Measurements from ENCODE around the gene INKA1. TPM values are rescaled to one million over a fixed set of nuclear protein-coding genes. Genes with fewer than 3 reads are reported as not detected.

The INKA1 gene
- total RNA-seq, 1 experiment from 2014 or later, result 1.4 TPM

DNA sequence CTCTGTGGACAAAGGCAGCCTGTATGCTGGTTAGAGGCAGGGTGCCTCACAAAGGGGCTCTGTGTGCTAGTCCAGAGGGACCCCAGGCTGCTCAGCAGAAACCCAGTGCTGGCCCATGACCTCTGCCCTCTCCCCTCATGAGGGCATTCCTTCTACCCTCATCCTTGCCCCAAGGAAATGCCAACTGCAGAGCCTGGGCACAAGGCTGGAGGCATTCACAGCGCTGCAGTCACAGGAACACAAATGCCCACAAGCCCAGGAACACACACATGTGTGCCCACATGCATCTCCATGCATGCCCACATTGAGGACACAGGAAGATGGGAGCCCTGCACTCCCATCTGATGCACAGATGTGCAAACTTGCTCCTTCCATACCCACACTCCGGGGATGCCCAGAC is 3.8 kb downstream of the INKA1 start:
- no peak overlapping the region for H4K5ac ChIP-seq (ENCODE audit: insufficient read length, low read depth, low read length)
- H3K9me3 Mint-ChIP-seq, result no peaks in the 10 kb centered on the region
- no peak overlapping the region for H4K8ac ChIP-seq (replicated peaks; ENCODE audit: insufficient read length, low read depth, low read length)
- peaks cover 8% of the 10 kb centered on the region; the same call in 1 of the 2 replicates for H3K4me1 ChIP-seq (ENCODE audit: insufficient read depth, low read length)
- no peaks in the 10 kb centered on the region; the same call in 1 of the 2 replicates for H3K27me3 ChIP-seq (ENCODE audit: insufficient read depth, low read length)
- TF ChIP-seq CTCF (conservative IDR thresholded peaks at IDR 0.05), result no peak
- no peak overlapping the region for H3K23ac ChIP-seq (ENCODE audit: insufficient read length, low read depth, low read length)
- peaks cover 14% of the 10 kb centered on the region for H3K23me2 ChIP-seq (ENCODE audit: insufficient read length, low read depth, low read length, poor library complexity, severe bottlenecking)
- H4K91ac ChIP-seq (ENCODE audit: insufficient read length, low read depth, low read length), result no peak overlapping the region
- no peak overlapping the region for H3K18ac ChIP-seq (ENCODE audit: insufficient read length, low read depth, low read length)
- H2BK5ac ChIP-seq (ENCODE audit: insufficient read length, low read length), result no peak overlapping the region
- H3K4ac ChIP-seq (ENCODE audit: low read depth, low read length), result no peak overlapping the region
- no peak overlapping the region for H2BK20ac ChIP-seq (ENCODE audit: low read depth, low read length, poor library complexity, severe bottlenecking)
- H2BK120ac ChIP-seq (ENCODE audit: low read depth, low read length, poor library complexity, severe bottlenecking), result no peak overlapping the region
- H3K4me1 Mint-ChIP-seq, result peaks cover 25 to 31% of the 10 kb centered on the region in 2 experiments
- H3K9me3 ChIP-seq (ENCODE audit: control insufficient read depth, low read depth, low read length), result no peaks in the 10 kb centered on the region
- no peak overlapping the region for H2AFZ ChIP-seq (ENCODE audit: low read length)
- H3K27ac Mint-ChIP-seq, result 0 out of 7 replicates have a peak overlapping the region, but pooled peaks of 1 of the 3 experiments have one; percentile 35
- no peak overlapping the region for H3K4me2 ChIP-seq (ENCODE audit: insufficient read depth, insufficient read length, low read length)
- H3K79me1 ChIP-seq (ENCODE audit: insufficient read depth, low read depth, low read length, poor library complexity, severe bottlenecking), result no peaks in the 10 kb centered on the region
- no peak overlapping the region for H2AK5ac ChIP-seq (ENCODE audit: insufficient read length, low read length)
- H3K27me3 Mint-ChIP-seq (ENCODE audit: low read depth), result peaks cover 29% of the 10 kb centered on the region
- WGBS (ENCODE audit: extremely low coverage, insufficient read length, low lambda C conversion rate), result no CpG with 5 or more reads among the region's 2 CpGs
- H3T11ph ChIP-seq (ENCODE audit: low read length), result no peak overlapping the region
- H3K4me3 Mint-ChIP-seq, result no peak overlapping the region
- H3K14ac ChIP-seq (ENCODE audit: insufficient read depth, low read length), result no peak overlapping the region
- no peak overlapping the region for H3K27ac ChIP-seq (ENCODE audit: insufficient read length, low read depth, low read length)
- no peak overlapping the region for H2BK15ac ChIP-seq (ENCODE audit: low read depth, low read length)
- DNase-seq, result no peak
- H4K20me1 ChIP-seq (ENCODE audit: control insufficient read depth, insufficient read depth, insufficient read length), result no peaks in the 10 kb centered on the region
- no peak overlapping the region for H3K9ac ChIP-seq (ENCODE audit: extremely low read depth, insufficient read length, low read length)
- no peaks in the 10 kb centered on the region for H3K36me3 Mint-ChIP-seq (ENCODE audit: insufficient read depth in 1 of 3, low read depth in 3 of 3)
- no peaks in the 10 kb centered on the region for H3K79me2 ChIP-seq (ENCODE audit: insufficient read depth, low read length)
- H2BK12ac ChIP-seq (ENCODE audit: insufficient read length, low read depth, low read length), result no peak overlapping the region
- no peak overlapping the region for H3K56ac ChIP-seq (ENCODE audit: insufficient read length, low read depth, low read length)
